NCI-H1436 treated with DMSO at 0.1 percent for 48 hours (cell line): Measurements from ENCODE around the gene OTUD7B.
"Not testable (repeated sequence)": the region's sequence is repeated elsewhere in the genome, so short reads cannot be mapped to it uniquely, and the experiment has no call there.

Experiments used
- DNase-seq: peaks from one replicate; lab custom pipeline; 2025; lab: John Stamatoyannopoulos, UW

The OTUD7B gene

GRCh38 chr1:149945206-149945605 lies 65.3 kb downstream of the OTUD7B start:
- DNase-seq: no peak

GRCh38 chr1:149942885-149943284 lies 67.6 kb downstream of the OTUD7B start:
- DNase-seq: no peak

GRCh38 chr1:149942207-149942606 lies 68.3 kb downstream of the OTUD7B start:
- no peak for DNase-seq

- no peak for DNase-seq
Measured at GRCh38 chr1:149940427-149940826, 70.1 kb downstream of the OTUD7B start.

- DNase-seq: not testable (repeated sequence)
Measured at GRCh38 chr1:149938668-149939003, 71.9 kb downstream of the OTUD7B start.

- no peak for DNase-seq
Measured at GRCh38 chr1:149937759-149938158, 72.8 kb downstream of the OTUD7B start.

- DNase-seq: peak; percentile 41
Measured at GRCh38 chr1:149936992-149937705, 73.4 kb downstream of the OTUD7B start.

GRCh38 chr1:149936170-149936991 lies 74.1 kb downstream of the OTUD7B start, which contains the start of gene MTMR11:
Gene MTMR11, minus strand, starts transcription at chr1:149936879. Its CDS starts 232 bp downstream, at chr1:149936647.
- no peak for DNase-seq

GRCh38 chr1:149934356-149934755 lies 76.2 kb downstream of the OTUD7B start:
- no peak for DNase-seq

- no peak for DNase-seq
Measured at GRCh38 chr1:149933208-149933607, 77.3 kb downstream of the OTUD7B start.

GRCh38 chr1:149932474-149932873 lies 78.1 kb downstream of the OTUD7B start:
- no peak for DNase-seq

GRCh38 chr1:149931212-149931790 lies 79.2 kb downstream of the OTUD7B start:
- DNase-seq: no peak

- no peak for DNase-seq
Measured at GRCh38 chr1:149929856-149930255, 80.7 kb downstream of the OTUD7B start.

GRCh38 chr1:149928401-149928724 lies 82.2 kb downstream of the OTUD7B start:
- DNase-seq: no peak

GRCh38 chr1:149927563-149928400 lies 82.7 kb downstream of the OTUD7B start, which contains the start of gene SF3B4:
Gene SF3B4, minus strand, starts transcription at chr1:149927803. Its CDS starts 44 bp downstream, at chr1:149927759.
- peak; percentile 78 for DNase-seq

GRCh38 chr1:149927056-149927562 lies 83.4 kb downstream of the OTUD7B start:
- no peak for DNase-seq

- no peak for DNase-seq
Measured at GRCh38 chr1:149926296-149926695, 84.2 kb downstream of the OTUD7B start.

- no peak for DNase-seq
Measured at GRCh38 chr1:149925751-149926150, 84.8 kb downstream of the OTUD7B start.

- DNase-seq: no peak
Measured at GRCh38 chr1:149925345-149925744, 85.2 kb downstream of the OTUD7B start.

GRCh38 chr1:149923626-149924025 lies 86.9 kb downstream of the OTUD7B start:
- no peak for DNase-seq

GRCh38 chr1:149917571-149918144 lies 92.9 kb downstream of the OTUD7B start, which contains the start of gene SV2A:
Gene SV2A, minus strand, starts transcription at chr1:149917844. Its CDS starts 4,004 bp downstream, at chr1:149913840.
- DNase-seq: peak; percentile 12
